ENCODE data around the gene DHRS7B.

Gene DHRS7B

DNA sequence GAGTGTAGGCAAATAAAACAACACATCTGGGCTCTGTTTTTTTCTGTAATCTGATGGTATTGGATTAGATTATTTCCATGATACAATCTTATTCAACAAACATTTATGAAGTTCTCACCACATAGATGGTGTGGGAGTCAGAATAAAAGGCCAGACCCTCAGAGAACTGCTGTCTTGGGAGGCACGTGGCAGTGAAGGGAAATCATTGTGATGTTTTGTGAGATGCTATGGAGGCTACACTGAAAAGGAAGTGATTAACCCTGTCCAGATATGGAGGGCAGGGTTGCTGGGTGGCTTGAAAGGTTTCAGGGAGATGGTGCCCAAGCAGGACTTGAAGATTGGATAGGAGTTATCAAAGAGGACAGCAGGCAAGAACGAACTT is 35.6 kb downstream of the DHRS7B start:
- H3K4me1 Mint-ChIP-seq, result peaks cover 19% of the 10 kb centered on the region
- H3K36me3 Mint-ChIP-seq, result no peaks in the 10 kb centered on the region
- DNase-seq (ENCODE audit: low spot score in 2 of 2), result no peak
- no peak overlapping the region for H3K27ac Mint-ChIP-seq
- no peak overlapping the region for H3K4me3 Mint-ChIP-seq
- ATAC-seq, result no peak
- H3K9me3 Mint-ChIP-seq, result no peaks in the 10 kb centered on the region

GRCh38 chr17:21163101-21163500 is 36.3 kb downstream of the DHRS7B start:
- ATAC-seq, result no peak
- Mint-ChIP-seq H3K27ac (no peak overlapping the region), H3K36me3 (no peaks in the 10 kb centered on the region), H3K4me1 (peaks cover 16% of the 10 kb centered on the region), H3K4me3 (no peak overlapping the region), H3K9me3 (no peaks in the 10 kb centered on the region)
- no peak for DNase-seq (ENCODE audit: low spot score in 2 of 2)

- ATAC-seq (no peak), DNase-seq (ENCODE audit: low spot score in 2 of 2) (no peak)
- no peak overlapping the region for H3K27ac Mint-ChIP-seq
- H3K4me1 Mint-ChIP-seq, result peaks cover 16% of the 10 kb centered on the region
- no peaks in the 10 kb centered on the region for H3K9me3 Mint-ChIP-seq
- no peaks in the 10 kb centered on the region for H3K36me3 Mint-ChIP-seq
- no peak overlapping the region for H3K4me3 Mint-ChIP-seq
Measured at GRCh38 chr17:21164216-21164615, 37.5 kb downstream of the DHRS7B start.

DNA sequence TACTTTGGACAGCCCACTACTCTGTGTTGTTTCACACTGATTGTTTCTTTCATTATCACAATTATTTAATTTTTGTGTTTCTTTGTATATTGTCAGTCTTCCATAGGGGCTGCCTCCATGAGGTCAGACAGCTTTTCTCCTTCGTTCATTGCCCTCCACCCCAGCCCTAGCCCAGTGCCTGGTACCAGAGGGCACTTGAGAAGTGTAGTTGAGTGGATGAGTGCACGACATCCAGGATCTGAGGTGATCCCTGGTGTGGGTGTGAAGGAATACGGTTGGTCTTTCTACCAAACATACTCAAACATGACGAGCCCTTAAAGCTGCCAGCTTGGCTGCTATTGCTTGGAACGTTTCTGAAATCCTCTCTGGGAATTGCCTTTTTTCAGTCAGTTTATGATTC is 37.9 kb downstream of the DHRS7B start:
- ATAC-seq, result no peak
- Mint-ChIP-seq H3K4me3 (no peak overlapping the region), H3K36me3 (no peaks in the 10 kb centered on the region), H3K4me1 (peaks cover 16% of the 10 kb centered on the region), H3K27ac (no peak overlapping the region), H3K9me3 (no peaks in the 10 kb centered on the region)
- DNase-seq (ENCODE audit: low spot score in 2 of 2), result no peak

GRCh38 chr17:21165922-21166594 is 39.3 kb downstream of the DHRS7B start:
- Mint-ChIP-seq H3K4me3 (no peak overlapping the region), H3K9me3 (no peaks in the 10 kb centered on the region), H3K36me3 (no peaks in the 10 kb centered on the region), H3K4me1 (peaks cover 19% of the 10 kb centered on the region), H3K27ac (no peak overlapping the region)
- ATAC-seq, result no peak
- DNase-seq (ENCODE audit: low spot score in 2 of 2), result no peak

DNA sequence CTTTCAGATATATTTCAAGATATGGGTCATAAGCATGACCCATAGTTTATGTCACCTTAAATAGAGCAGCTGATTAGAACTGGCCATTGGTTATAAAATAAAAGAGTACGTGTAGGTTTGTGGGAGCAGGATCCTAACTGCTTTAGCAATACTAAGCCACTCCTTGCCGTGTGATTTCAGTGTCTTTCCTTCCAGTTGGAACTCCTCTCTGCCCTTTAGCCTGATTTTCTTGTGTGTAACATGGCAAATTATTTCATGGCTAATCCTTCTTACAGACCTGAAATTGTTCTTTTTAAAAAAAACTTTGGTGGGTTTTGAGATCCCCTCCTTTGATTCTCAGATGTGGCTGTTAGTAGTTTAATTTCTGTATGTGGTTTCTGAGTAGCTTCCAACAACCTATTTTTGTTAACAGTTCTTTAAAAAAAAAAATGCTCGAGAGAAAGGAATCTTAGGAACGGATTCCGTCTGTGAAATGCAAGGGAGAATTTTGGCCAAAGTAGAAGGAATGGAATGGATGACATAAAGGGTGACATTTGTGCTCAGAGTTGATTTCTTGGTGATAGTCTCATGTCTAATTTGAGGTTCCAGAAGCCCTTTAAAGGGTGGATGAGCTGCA is 39.9 kb downstream of the DHRS7B start:
- ATAC-seq, result no peak
- H3K27ac Mint-ChIP-seq, result no peak overlapping the region
- no peak for DNase-seq (ENCODE audit: low spot score in 2 of 2)

GRCh38 chr17:21167303-21167702 is 40.5 kb downstream of the DHRS7B start:
- H3K9me3 Mint-ChIP-seq, result no peaks in the 10 kb centered on the region
- no peak for ATAC-seq
- no peaks in the 10 kb centered on the region for H3K36me3 Mint-ChIP-seq
- H3K27ac Mint-ChIP-seq, result no peak overlapping the region
- H3K4me1 Mint-ChIP-seq, result peaks cover 29% of the 10 kb centered on the region
- H3K4me3 Mint-ChIP-seq, result no peak overlapping the region
- DNase-seq (ENCODE audit: low spot score in 2 of 2), result no peak

More for the DNA sequence above, 39.9 kb downstream of the DHRS7B start:
- no peaks in the 10 kb centered on the region for H3K9me3 Mint-ChIP-seq
- no peaks in the 10 kb centered on the region for H3K36me3 Mint-ChIP-seq
- H3K4me3 Mint-ChIP-seq, result no peak overlapping the region
- H3K4me1 Mint-ChIP-seq, result peaks cover 25% of the 10 kb centered on the region

DNA sequence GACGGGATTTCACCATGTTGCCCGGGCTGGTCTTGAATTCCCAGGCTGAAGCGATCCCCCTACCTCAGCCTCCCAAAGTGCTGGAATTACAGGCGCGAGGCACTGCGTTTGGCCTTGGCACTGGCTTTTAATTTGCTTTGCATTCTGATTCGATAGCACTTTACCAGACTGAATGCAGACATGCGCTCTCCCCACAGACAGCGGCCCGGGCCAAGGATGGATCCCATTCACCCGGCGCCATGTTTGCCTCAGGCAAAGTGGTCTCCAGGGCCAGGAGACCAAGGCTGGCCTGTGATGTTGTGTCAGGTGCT is 41.7 kb downstream of the DHRS7B start:
- DNase-seq (ENCODE audit: low spot score in 2 of 2), result no peak
- H3K4me3 Mint-ChIP-seq, result no peak overlapping the region
- no peak for ATAC-seq
- no peaks in the 10 kb centered on the region for H3K9me3 Mint-ChIP-seq
- H3K27ac Mint-ChIP-seq, result no peak overlapping the region
- peaks cover 6% of the 10 kb centered on the region for H3K36me3 Mint-ChIP-seq
- peaks cover 25% of the 10 kb centered on the region for H3K4me1 Mint-ChIP-seq

GRCh38 chr17:21169496-21169895 is 42.7 kb downstream of the DHRS7B start:
- Mint-ChIP-seq H3K4me1 (peaks cover 25% of the 10 kb centered on the region), H3K9me3 (no peaks in the 10 kb centered on the region), H3K4me3 (no peak overlapping the region), H3K27ac (no peak overlapping the region), H3K36me3 (peaks cover 6% of the 10 kb centered on the region)
- ATAC-seq (no peak), DNase-seq (ENCODE audit: low spot score in 2 of 2) (no peak)

DNA sequence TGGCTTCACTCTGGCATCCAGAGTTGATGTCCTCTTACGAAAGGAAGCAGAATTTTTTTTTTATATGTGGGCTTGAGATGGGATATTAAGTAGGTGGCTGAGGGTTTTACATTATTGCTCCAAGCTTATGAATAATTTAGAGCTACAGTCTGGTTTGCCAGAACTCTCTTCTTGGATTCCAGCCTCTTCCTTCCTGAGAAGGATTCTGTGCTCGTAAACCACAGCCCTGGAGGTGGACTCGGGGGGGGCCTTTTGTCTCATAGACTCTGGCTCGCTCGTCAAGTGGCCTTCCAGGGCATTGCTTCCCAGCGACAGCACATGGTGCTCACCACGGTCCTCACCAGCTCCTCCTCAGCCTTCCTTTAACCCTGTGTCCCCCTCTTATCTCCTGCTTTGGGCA is 44.0 kb downstream of the DHRS7B start:
- ATAC-seq (no peak), DNase-seq (ENCODE audit: low spot score in 2 of 2) (no peak)
- peaks cover 25% of the 10 kb centered on the region for H3K4me1 Mint-ChIP-seq
- H3K9me3 Mint-ChIP-seq, result no peaks in the 10 kb centered on the region
- H3K4me3 Mint-ChIP-seq, result no peak overlapping the region
- H3K36me3 Mint-ChIP-seq, result peaks cover 6% of the 10 kb centered on the region
- H3K27ac Mint-ChIP-seq, result peak overlapping the region; percentile 72

- no peak for ATAC-seq
- no peaks in the 10 kb centered on the region for H3K9me3 Mint-ChIP-seq
- H3K4me1 Mint-ChIP-seq, result peaks cover 25% of the 10 kb centered on the region
- H3K4me3 Mint-ChIP-seq, result no peak overlapping the region
- DNase-seq (ENCODE audit: low spot score in 2 of 2), result no peak
- peak overlapping the region; percentile 72 for H3K27ac Mint-ChIP-seq
- H3K36me3 Mint-ChIP-seq, result peaks cover 6% of the 10 kb centered on the region
Measured at GRCh38 chr17:21171309-21171922, 44.7 kb downstream of the DHRS7B start.

- Mint-ChIP-seq H3K4me1 (peaks cover 19% of the 10 kb centered on the region), H3K36me3 (peaks cover 6% of the 10 kb centered on the region), H3K4me3 (no peak overlapping the region), H3K27ac (peak overlapping the region; percentile 34), H3K9me3 (no peaks in the 10 kb centered on the region)
- DNase-seq (ENCODE audit: low spot score in 2 of 2) (no peak), ATAC-seq (no peak)
Measured at GRCh38 chr17:21171970-21172510, 45.3 kb downstream of the DHRS7B start.

DNA sequence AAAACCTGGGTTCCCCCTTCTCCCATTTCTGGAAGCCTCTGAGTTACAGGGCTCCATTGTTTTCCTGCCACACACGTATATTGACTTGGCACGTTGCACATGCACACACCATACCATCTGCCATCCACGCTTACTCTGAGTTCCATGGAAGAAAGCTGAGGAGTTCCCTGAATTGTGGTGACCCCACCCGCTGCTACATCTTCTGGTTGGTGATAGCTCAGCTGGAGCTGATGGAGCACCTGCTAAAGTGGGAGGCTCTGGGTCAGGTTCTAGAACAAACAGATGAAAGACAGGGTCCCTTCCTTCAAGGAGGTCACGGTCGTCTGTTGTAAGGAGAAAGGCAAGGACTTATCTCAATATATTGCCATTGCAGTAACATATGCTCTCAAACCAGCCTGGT is 46.1 kb downstream of the DHRS7B start:
- no peak overlapping the region for H3K4me3 Mint-ChIP-seq
- no peaks in the 10 kb centered on the region for H3K9me3 Mint-ChIP-seq
- no peak for DNase-seq (ENCODE audit: low spot score in 2 of 2)
- peaks cover 14% of the 10 kb centered on the region for H3K4me1 Mint-ChIP-seq
- H3K27ac Mint-ChIP-seq, result no peak overlapping the region
- peaks cover 6% of the 10 kb centered on the region for H3K36me3 Mint-ChIP-seq
- no peak for ATAC-seq

DNA sequence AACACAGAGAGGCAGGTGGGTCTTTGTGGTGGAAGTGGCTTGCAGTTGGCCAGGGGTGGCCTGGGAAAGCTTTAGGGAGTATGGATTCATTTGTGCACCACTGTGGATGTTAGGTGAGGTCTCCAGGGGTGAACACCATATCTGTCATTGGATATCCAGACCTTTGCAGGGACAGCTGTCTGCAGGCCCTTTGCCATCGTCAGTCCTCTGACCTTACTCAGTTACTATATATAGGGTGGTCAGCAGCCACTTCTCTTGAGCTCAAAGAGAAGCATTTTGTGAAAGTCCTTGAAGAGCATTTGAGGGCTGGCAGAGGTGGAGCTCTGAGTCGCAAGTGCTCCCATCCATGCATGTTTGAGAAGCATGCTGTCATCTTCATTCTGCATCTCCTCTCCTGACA is 46.8 kb downstream of the DHRS7B start:
- H3K36me3 Mint-ChIP-seq, result peaks cover 6% of the 10 kb centered on the region
- no peak overlapping the region for H3K4me3 Mint-ChIP-seq
- ATAC-seq (no peak), DNase-seq (ENCODE audit: low spot score in 2 of 2) (no peak)
- H3K4me1 Mint-ChIP-seq, result peaks cover 14% of the 10 kb centered on the region
- H3K9me3 Mint-ChIP-seq, result no peaks in the 10 kb centered on the region
- H3K27ac Mint-ChIP-seq, result no peak overlapping the region

DNA sequence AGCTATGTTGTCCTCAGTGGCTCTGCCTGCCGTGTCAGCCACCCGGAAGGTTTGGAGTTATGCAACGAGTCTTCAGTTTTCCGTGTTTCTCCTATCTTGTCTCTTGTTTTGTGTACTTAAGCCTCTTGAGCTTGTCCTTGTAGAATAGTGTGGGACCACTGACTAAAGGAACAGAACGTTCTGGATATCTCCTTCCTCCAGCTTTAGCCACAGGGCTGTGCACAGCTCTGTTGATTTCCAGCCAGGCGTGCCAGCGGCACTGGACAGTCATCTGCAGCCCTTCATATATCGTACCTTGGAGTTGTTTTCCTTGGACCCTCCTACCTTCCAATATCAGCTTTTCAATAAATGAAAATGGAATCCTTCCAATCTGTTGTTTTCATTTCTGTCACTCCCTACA is 47.4 kb downstream of the DHRS7B start:
- H3K9me3 Mint-ChIP-seq, result no peaks in the 10 kb centered on the region
- DNase-seq (ENCODE audit: low spot score in 2 of 2), result no peak
- ATAC-seq, result no peak
- H3K4me3 Mint-ChIP-seq, result no peak overlapping the region
- peaks cover 14% of the 10 kb centered on the region for H3K4me1 Mint-ChIP-seq
- H3K36me3 Mint-ChIP-seq, result peaks cover 6% of the 10 kb centered on the region
- no peak overlapping the region for H3K27ac Mint-ChIP-seq

- Mint-ChIP-seq H3K4me3 (no peak overlapping the region), H3K9me3 (no peaks in the 10 kb centered on the region), H3K36me3 (peaks cover 6% of the 10 kb centered on the region), H3K4me1 (peaks cover 14% of the 10 kb centered on the region), H3K27ac (no peak overlapping the region)
- ATAC-seq, result no peak
- no peak for DNase-seq (ENCODE audit: low spot score in 2 of 2)
Measured at GRCh38 chr17:21174713-21175112, 47.9 kb downstream of the DHRS7B start.

Data from stimulated activated effector memory CD8-positive, alpha-beta T cell treated with anti-CD3 and anti-CD28 coated beads, Interleukin-12 subunit alpha, Interleukin-12 subunit beta, amount 100 ng/mL, for 72 hours (primary cell).